Measurements from ENCODE around the gene RNF152. TPM values are rescaled to one million over a fixed set of nuclear protein-coding genes. Genes with fewer than 3 reads are reported as not detected.

RNF152 gene
- polyA plus RNA-seq, 1 donor from 2014 or later, result 22.9 TPM

DNA sequence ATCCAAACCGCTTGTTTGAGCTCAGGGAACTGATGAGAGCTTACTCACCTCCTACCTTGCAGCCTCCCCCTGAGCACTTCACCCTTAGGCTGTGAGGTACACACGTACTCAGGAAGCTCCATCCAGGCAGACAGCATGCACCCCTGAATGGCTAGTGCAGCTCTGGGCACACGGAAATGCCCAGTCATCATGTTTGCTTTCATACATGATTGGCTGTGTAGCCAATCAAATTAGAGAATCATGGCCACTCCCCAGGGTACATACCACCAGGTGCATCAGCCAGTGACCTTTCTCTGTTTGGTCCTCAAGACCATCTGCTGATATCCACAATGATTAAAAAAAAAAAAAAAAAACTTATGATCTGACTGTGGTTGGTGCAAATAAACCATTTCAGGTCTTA is 42.1 kb downstream of the RNF152 start:
- H3K9me2 ChIP-seq (ENCODE audit: insufficient read depth, low read length), result no peaks in the 10 kb centered on the region
- H3K27me3 ChIP-seq (ENCODE audit: insufficient read depth, low read depth, low read length), result no peaks in the 10 kb centered on the region
- TF ChIP-seq TAF1 (IDR thresholded peaks at IDR 0.05; ENCODE audit: low read depth) (no peak), EZH2 (IDR thresholded peaks at IDR 0.05; ENCODE audit: borderline replicate concordance, insufficient read depth, low read length, poor library complexity, severe bottlenecking) (no peak), RAD21 (conservative IDR thresholded peaks at IDR 0.05) (no peak), MXI1 (conservative IDR thresholded peaks at IDR 0.05; ENCODE audit: poor library complexity, severe bottlenecking) (no peak), SMC3 (conservative IDR thresholded peaks at IDR 0.05; ENCODE audit: poor library complexity) (no peak), EP300 (conservative IDR thresholded peaks at IDR 0.05; ENCODE audit: poor library complexity, severe bottlenecking) (no peak), POLR2AphosphoS5 (IDR thresholded peaks at IDR 0.05) (no peak)
- TF ChIP-seq, protein P1, sequence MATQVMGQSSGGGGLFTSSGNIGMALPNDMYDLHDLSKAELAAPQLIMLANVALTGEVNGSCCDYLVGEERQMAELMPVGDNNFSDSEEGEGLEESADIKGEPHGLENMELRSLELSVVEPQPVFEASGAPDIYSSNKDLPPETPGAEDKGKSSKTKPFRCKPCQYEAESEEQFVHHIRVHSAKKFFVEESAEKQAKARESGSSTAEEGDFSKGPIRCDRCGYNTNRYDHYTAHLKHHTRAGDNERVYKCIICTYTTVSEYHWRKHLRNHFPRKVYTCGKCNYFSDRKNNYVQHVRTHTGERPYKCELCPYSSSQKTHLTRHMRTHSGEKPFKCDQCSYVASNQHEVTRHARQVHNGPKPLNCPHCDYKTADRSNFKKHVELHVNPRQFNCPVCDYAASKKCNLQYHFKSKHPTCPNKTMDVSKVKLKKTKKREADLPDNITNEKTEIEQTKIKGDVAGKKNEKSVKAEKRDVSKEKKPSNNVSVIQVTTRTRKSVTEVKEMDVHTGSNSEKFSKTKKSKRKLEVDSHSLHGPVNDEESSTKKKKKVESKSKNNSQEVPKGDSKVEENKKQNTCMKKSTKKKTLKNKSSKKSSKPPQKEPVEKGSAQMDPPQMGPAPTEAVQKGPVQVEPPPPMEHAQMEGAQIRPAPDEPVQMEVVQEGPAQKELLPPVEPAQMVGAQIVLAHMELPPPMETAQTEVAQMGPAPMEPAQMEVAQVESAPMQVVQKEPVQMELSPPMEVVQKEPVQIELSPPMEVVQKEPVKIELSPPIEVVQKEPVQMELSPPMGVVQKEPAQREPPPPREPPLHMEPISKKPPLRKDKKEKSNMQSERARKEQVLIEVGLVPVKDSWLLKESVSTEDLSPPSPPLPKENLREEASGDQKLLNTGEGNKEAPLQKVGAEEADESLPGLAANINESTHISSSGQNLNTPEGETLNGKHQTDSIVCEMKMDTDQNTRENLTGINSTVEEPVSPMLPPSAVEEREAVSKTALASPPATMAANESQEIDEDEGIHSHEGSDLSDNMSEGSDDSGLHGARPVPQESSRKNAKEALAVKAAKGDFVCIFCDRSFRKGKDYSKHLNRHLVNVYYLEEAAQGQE (IDR thresholded peaks at IDR 0.05; ENCODE audit: borderline replicate concordance), result no peak
- TF ChIP-seq, protein P2, sequence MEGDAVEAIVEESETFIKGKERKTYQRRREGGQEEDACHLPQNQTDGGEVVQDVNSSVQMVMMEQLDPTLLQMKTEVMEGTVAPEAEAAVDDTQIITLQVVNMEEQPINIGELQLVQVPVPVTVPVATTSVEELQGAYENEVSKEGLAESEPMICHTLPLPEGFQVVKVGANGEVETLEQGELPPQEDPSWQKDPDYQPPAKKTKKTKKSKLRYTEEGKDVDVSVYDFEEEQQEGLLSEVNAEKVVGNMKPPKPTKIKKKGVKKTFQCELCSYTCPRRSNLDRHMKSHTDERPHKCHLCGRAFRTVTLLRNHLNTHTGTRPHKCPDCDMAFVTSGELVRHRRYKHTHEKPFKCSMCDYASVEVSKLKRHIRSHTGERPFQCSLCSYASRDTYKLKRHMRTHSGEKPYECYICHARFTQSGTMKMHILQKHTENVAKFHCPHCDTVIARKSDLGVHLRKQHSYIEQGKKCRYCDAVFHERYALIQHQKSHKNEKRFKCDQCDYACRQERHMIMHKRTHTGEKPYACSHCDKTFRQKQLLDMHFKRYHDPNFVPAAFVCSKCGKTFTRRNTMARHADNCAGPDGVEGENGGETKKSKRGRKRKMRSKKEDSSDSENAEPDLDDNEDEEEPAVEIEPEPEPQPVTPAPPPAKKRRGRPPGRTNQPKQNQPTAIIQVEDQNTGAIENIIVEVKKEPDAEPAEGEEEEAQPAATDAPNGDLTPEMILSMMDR (IDR thresholded peaks at IDR 0.05; ENCODE audit: poor library complexity, severe bottlenecking), result no peak
- no peaks in the 10 kb centered on the region for H3K9me3 ChIP-seq (ENCODE audit: low read length)
- H3K4me2 ChIP-seq (ENCODE audit: low read length), result no peak overlapping the region
- H3K79me2 ChIP-seq (replicated peaks; ENCODE audit: insufficient read depth, low read length), result no peaks in the 10 kb centered on the region
- no peaks in the 10 kb centered on the region for H3F3A ChIP-seq (ENCODE audit: insufficient read depth, low read length, poor library complexity, severe bottlenecking)
- no peak overlapping the region for H3K9ac ChIP-seq (ENCODE audit: low read length)
- H3K36me3 ChIP-seq (ENCODE audit: insufficient read depth, low read length), result no peaks in the 10 kb centered on the region
- H4K20me1 ChIP-seq (ENCODE audit: insufficient read depth), result no peaks in the 10 kb centered on the region
- H3K4me3 ChIP-seq (ENCODE audit: low read length), result no peak overlapping the region
- no peak overlapping the region for H3K27ac ChIP-seq (ENCODE audit: low read length)
- H2AFZ ChIP-seq (ENCODE audit: low read depth, low read length), result no peak overlapping the region

DNA sequence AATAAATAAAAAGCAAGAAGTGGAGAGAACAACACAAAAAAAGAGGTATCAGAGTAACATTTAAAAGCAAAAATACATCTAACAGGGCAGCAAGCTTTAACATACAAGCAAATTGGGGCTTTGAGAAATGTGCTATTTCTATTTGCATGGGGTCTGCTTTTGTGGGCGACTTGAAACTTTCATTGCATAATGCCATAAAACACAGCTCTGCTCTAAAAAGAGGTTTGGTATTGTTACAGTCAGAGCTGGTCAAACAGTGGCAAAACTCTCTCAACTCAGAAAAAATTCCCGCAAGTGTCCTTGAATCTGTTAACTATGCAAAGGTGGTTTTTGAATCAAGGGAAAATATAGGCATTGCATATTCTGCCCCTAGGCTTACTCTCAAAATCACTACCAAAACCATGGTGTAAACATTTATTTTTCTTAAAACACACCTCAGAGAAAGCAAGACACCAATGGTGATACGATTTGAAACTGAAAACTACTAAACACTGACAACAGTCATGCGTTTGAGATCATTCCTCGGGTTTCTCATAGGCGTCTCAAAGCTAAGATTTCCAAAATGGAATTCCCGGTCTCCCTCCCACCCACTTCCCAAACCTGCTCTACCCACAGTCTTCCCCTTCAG is 45.5 kb downstream of the RNF152 start:
- Histone ChIP-seq H3K79me2 (replicated peaks; ENCODE audit: insufficient read depth, low read length) (no peaks in the 10 kb centered on the region), H2AFZ (ENCODE audit: low read depth, low read length) (no peak overlapping the region), H3K9me3 (ENCODE audit: low read length) (no peaks in the 10 kb centered on the region), H4K20me1 (ENCODE audit: insufficient read depth) (no peaks in the 10 kb centered on the region), H3K27me3 (ENCODE audit: insufficient read depth, low read depth, low read length) (no peaks in the 10 kb centered on the region), H3K4me2 (ENCODE audit: low read length) (no peak overlapping the region), H3K27ac (ENCODE audit: low read length) (no peak overlapping the region), H3K36me3 (ENCODE audit: insufficient read depth, low read length) (no peaks in the 10 kb centered on the region), H3K4me3 (ENCODE audit: low read length) (no peak overlapping the region), H3K9ac (ENCODE audit: low read length) (no peak overlapping the region), H3K9me2 (ENCODE audit: insufficient read depth, low read length) (no peaks in the 10 kb centered on the region), H3F3A (ENCODE audit: insufficient read depth, low read length, poor library complexity, severe bottlenecking) (no peaks in the 10 kb centered on the region)
- TF ChIP-seq EP300 (conservative IDR thresholded peaks at IDR 0.05; ENCODE audit: poor library complexity, severe bottlenecking) (no peak), EZH2 (IDR thresholded peaks at IDR 0.05; ENCODE audit: borderline replicate concordance, insufficient read depth, low read length, poor library complexity, severe bottlenecking) (no peak), SMC3 (conservative IDR thresholded peaks at IDR 0.05; ENCODE audit: poor library complexity) (no peak), TAF1 (IDR thresholded peaks at IDR 0.05; ENCODE audit: low read depth) (no peak), MXI1 (conservative IDR thresholded peaks at IDR 0.05; ENCODE audit: poor library complexity, severe bottlenecking) (no peak), POLR2AphosphoS5 (IDR thresholded peaks at IDR 0.05) (no peak), RAD21 (conservative IDR thresholded peaks at IDR 0.05) (no peak)
- TF ChIP-seq, protein P1 (IDR thresholded peaks at IDR 0.05; ENCODE audit: borderline replicate concordance), result no peak
- TF ChIP-seq, protein P2 (IDR thresholded peaks at IDR 0.05; ENCODE audit: poor library complexity, severe bottlenecking), result no peak
